Ovary (tissue), 9 donors: ENCODE measurements around the gene TRAF4. TPM values are rescaled to one million over a fixed set of nuclear protein-coding genes. Genes with fewer than 3 reads are reported as not detected.
"Not testable (repeated sequence)": the region's sequence is repeated elsewhere in the genome, so short reads cannot be mapped to it uniquely, and the experiment has no call there.

ENCODE experiments used
- DNase-seq, 5 donors: peaks; one replicate each; pipeline ENCODE4 v3.0.0-alpha.2; 2019 to 2020
- H3K27ac ChIP-seq, 2 donors: fragments of 200-600 bp; one replicate each; pipeline versions ENCODE4 v1.5.1 to v1.8.0; 2019 to 2022
- H3K27me3 ChIP-seq: fragments of 200-600 bp; one replicate; pipeline ENCODE4 v1.8.0; 2022
- H3K36me3 ChIP-seq: fragments of 200-600 bp; sonication (generic); one replicate; pipeline ENCODE4 v1.5.1; 2019
- H3K4me1 ChIP-seq: one replicate; pipeline ENCODE4 v1.8.1; 2013; ENCODE audit warnings: mild to moderate bottlenecking, moderate library complexity; ENCODE audit not compliant: insufficient read depth
- H3K4me3 ChIP-seq: fragments of 200-600 bp; sonication (generic); one replicate; pipeline ENCODE4 v1.5.1; 2017
- H3K9me3 ChIP-seq, 2 donors: fragments of 200-600 bp in 1 of 2; sonication (generic) in 1 of 2; one replicate each; pipeline versions ENCODE4 v1.5.1 to v1.8.1; 2013 to 2019; ENCODE audit warnings: mild to moderate bottlenecking in 1 of 2, moderate library complexity in 1 of 2
- CTCF ChIP-seq, 3 donors: fragments of 450-650 bp in 2 of 3; fragments of 200-600 bp in 1 of 3; IDR thresholded peaks; one replicate each; pipeline versions ENCODE4 v1.5.1 to v1.8.0; 2016 to 2022; ENCODE audit warnings: antibody characterized with exemption in 3 of 3, mild to moderate bottlenecking in 1 of 3
- EP300 ChIP-seq: sonication (generic); formaldehyde crosslinking; IDR thresholded peaks from one replicate; pipeline ENCODE4 v1.6.1; 2017; ENCODE audit warnings: antibody characterized with exemption
- POLR2A ChIP-seq: fragments of 450-650 bp; IDR thresholded peaks from one replicate; pipeline ENCODE4 v1.6.1; 2017; ENCODE audit warnings: antibody characterized with exemption, mild to moderate bottlenecking, moderate library complexity
- WGBS, 3 donors: extraction: QIAGEN DNeasy Blood & Tissue Kit in 1 of 3; methylation state at CpG; one replicate each; pipeline versions ENCODE4 v1.1.5 to v1.1.7; 2013 to 2017; 5-methylcytosine and 5-hydroxymethylcytosine counted together
- intact Hi-C, 4 donors: fragments of 100-400 bp; cut with DNase I; formaldehyde crosslinking; loops; one replicate each; pipeline versions ENCODE4 v1.11.0 to v1.15.1; 2022 to 2023
- polyA plus RNA-seq, 2 donors: library from polyadenylated mRNA; stranded (reverse); fragments of 200-250 nt in 1 of 2; fragments of 350-450 nt in 1 of 2; fragmentation: Illumina TruSeq in 1 of 2; extraction: RNeasy Lipid Tissue Mini Kit (QIAGEN cat#74804) in 1 of 2; gene quantifications; one replicate each; pipeline ENCODE4 v1.2.3, GENCODE V29; 2013 to 2014
- total RNA-seq, 7 donors: library from RNA; depleted of rRNA in 2 of 7; stranded (reverse); fragments of >200 nt in 2 of 7; fragmentation: NEBNext Ultra II Directional in 3 of 7; extraction: Animal tissue kit (Norgen Biotek cat#: 25700) in 3 of 7; gene quantifications; one replicate each; pipeline versions ENCODE4 v1.1.0 to v1.2.4, GENCODE V29; 2016 to 2023
- donor health status: DM: no; HTN: no; CAD: no; lungs with moderate emphysema.
- donor health status: DM: no; HTN: no; CAD: no.
- donor health status: Bipolar disorder and iron deficiency.
- donor health status: DM: yes; HTN: yes; CAD: no.
- donor health status: DM: no; HTN: no; CAD: no.
- donor health status: DM: yes; HTN: yes; CAD: no.

Gene TRAF4
- total and polyA plus RNA-seq, 9 donors = 3.5 to 61.3 (median 14.9) TPM

GRCh38 chr17:28735242-28735722 is 8.5 kb upstream of the TRAF4 start:
- intact Hi-C loops = no loop called here
- no peaks in the 10 kb centered on the region for H3K36me3 ChIP-seq
- WGBS, 3 donors = 87 to 92% (median 88%) methylated on average over 4 to 5 of the region's 5 CpGs

GRCh38 chr17:28735913-28736769 is 7.7 kb upstream of the TRAF4 start:
- H3K36me3 ChIP-seq, H3K9me3 ChIP-seq, H3K4me3 ChIP-seq, DNase-seq, H3K4me1 ChIP-seq, H3K27ac ChIP-seq, intact Hi-C loops, H3K27me3 ChIP-seq: not testable (repeated sequence)
- 90 to 97% (median 94%) methylated on average over 5 to 8 of the region's 8 CpGs for WGBS, 3 donors

More at GRCh38 chr17:28735242-28735722, 8.5 kb upstream of the TRAF4 start:
- H3K9me3 ChIP-seq = no peaks in the 10 kb centered on the region
- H3K4me1 ChIP-seq = no peaks in the 10 kb centered on the region
- no peak for DNase-seq
- no peaks in the 10 kb centered on the region for H3K27me3 ChIP-seq
- no peak overlapping the region for H3K27ac ChIP-seq
- no peak for TF ChIP-seq POLR2A
- TF ChIP-seq CTCF (IDR thresholded peaks at IDR 0.05) = no peak
- TF ChIP-seq EP300 = no peak
- no peak overlapping the region for H3K4me3 ChIP-seq

DNA sequence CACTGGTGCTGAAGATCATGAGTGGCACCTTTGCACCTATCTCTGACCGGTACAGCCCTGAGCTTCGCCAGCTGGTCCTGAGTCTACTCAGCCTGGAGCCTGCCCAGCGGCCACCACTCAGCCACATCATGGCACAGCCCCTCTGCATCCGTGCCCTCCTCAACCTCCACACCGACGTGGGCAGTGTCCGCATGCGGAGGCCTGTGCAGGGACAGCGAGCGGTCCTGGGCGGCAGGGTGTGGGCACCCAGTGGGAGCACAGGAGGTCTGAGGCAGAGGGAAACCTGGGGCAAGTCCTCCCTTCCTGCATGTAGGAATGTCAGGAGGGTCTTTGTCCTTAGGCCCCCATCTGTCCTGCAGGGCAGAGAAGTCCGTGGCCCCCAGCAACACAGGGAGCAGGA is 6.5 kb upstream of the TRAF4 start:
- Histone ChIP-seq H3K36me3 (no peaks in the 10 kb centered on the region), H3K27ac (no peak overlapping the region), H3K4me3 (no peak overlapping the region), H3K9me3 (no peaks in the 10 kb centered on the region), H3K27me3 (no peaks in the 10 kb centered on the region), H3K4me1 (no peaks in the 10 kb centered on the region)
- no peak for DNase-seq
- TF ChIP-seq CTCF (IDR thresholded peaks at IDR 0.05) (no peak), POLR2A (no peak), EP300 (no peak)
- 96 to 97% (median 96%) methylated on average over 12 of the region's 12 CpGs for WGBS, 3 donors
- intact Hi-C loops = no loop called here

DNA sequence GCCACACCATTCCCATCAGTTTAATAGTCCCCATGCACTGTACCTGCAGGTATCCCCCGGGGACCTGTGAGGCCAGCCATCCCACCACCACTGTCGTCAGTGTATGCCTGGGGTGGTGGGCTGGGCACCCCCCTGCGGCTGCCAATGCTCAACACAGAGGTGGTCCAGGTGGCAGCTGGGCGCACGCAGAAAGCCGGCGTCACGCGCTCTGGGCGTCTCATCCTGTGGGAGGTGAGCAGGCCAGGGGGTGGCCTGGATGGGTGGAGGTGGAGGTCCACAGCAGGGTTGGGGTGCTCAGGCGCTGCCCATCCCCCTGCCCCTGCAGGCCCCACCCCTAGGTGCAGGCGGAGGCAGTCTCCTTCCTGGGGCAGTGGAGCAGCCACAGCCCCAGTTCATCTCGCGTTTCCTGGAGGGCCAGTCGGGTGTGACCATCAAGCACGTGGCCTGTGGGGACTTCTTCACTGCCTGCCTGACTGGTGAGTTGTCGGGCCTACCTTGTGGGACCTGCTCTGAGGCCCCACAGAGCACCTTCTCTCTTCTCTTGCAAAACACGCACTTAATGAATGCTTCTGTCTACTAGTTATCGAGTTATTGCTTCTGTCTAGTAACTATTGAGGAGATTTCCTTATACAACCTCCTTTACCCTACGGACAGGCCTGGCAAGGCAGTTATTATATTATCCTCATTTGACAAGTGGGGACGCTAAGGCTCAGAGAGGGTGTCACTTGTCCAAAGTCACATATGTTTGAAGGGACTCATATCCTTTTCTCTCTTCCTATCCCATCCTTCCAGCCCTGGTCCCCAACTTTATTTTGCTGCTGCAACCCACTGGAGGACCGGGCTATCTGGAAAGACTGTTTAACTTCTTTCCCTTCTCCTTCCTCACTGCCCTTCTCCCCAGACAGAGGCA is 5.8 kb upstream of the TRAF4 start:
- TF ChIP-seq CTCF (IDR thresholded peaks at IDR 0.05) (no peak), POLR2A (no peak), EP300 (no peak)
- Histone ChIP-seq H3K27me3 (no peaks in the 10 kb centered on the region), H3K9me3 (no peaks in the 10 kb centered on the region), H3K27ac (no peak overlapping the region), H3K4me3 (no peak overlapping the region), H3K4me1 (no peaks in the 10 kb centered on the region), H3K36me3 (no peaks in the 10 kb centered on the region)
- 85 to 93% (median 87%) methylated on average over 19 to 22 of the region's 22 CpGs for WGBS, 3 donors
- intact Hi-C loops = no loop called here
- no peak for DNase-seq
